ENCODE data around the gene ETV1. TPM values are rescaled to one million over a fixed set of nuclear protein-coding genes. Genes with fewer than 3 reads are reported as not detected.

ETV1 gene
- total RNA-seq, 4 donors from 2014 or later: 0.41 to 2.0 (median 0.83) TPM

GRCh38 chr7:13898957-13899670 lies 90.4 kb downstream of the ETV1 start:
- in situ Hi-C loops (cut with MboI; ENCODE audit: low sequenced_read_pairs in 4 of 4) (no loop called here), intact Hi-C loops (cut with DNase I; ENCODE audit: low total_unique reads) (no loop called here)
- H3K9me3 ChIP-seq: no peaks in the 10 kb centered on the region
- TF ChIP-seq CTCF (IDR thresholded peaks at IDR 0.05 in 4 of 5, conservative IDR thresholded peaks at IDR 0.05 in 1 of 5): no peak
- no peak overlapping the region for H3K4me3 ChIP-seq
- H3K27me3 ChIP-seq: no peaks in the 10 kb centered on the region
- DNase-seq: no peak
- H3K27ac ChIP-seq: no peak overlapping the region
- H3K36me3 ChIP-seq: no peaks in the 10 kb centered on the region
- no peak for ATAC-seq
- H3K4me1 ChIP-seq: no peaks in the 10 kb centered on the region

- no peak for TF ChIP-seq POLR2A (IDR thresholded peaks at IDR 0.05)
- no peak for TF ChIP-seq CTCF (IDR thresholded peaks at IDR 0.05 in 4 of 5, conservative IDR thresholded peaks at IDR 0.05 in 1 of 5)
- in situ Hi-C loops (cut with MboI; ENCODE audit: low sequenced_read_pairs in 4 of 4): no loop called here
Observed at GRCh38 chr7:13897819-13898218, 91.6 kb downstream of the ETV1 start.

GRCh38 chr7:13894954-13895353 lies 94.5 kb downstream of the ETV1 start:
- TF ChIP-seq POLR2A (IDR thresholded peaks at IDR 0.05) (no peak), CTCF (IDR thresholded peaks at IDR 0.05 in 4 of 5, conservative IDR thresholded peaks at IDR 0.05 in 1 of 5) (no peak)
- Histone ChIP-seq H3K27me3 (no peaks in the 10 kb centered on the region), H3K36me3 (no peaks in the 10 kb centered on the region), H3K27ac (no peak overlapping the region), H3K4me1 (no peaks in the 10 kb centered on the region), H3K9me3 (no peaks in the 10 kb centered on the region), H3K4me3 (no peak overlapping the region)
- DNase-seq (no peak), ATAC-seq (no peak)
- in situ Hi-C loops (cut with MboI; ENCODE audit: low sequenced_read_pairs in 4 of 4): no loop called here
- intact Hi-C loops (cut with DNase I; ENCODE audit: low total_unique reads): no loop called here

More at GRCh38 chr7:13897819-13898218, 91.6 kb downstream of the ETV1 start:
- H3K36me3 ChIP-seq: no peaks in the 10 kb centered on the region
- intact Hi-C loops (cut with DNase I; ENCODE audit: low total_unique reads): no loop called here
- H3K4me1 ChIP-seq: no peaks in the 10 kb centered on the region
- no peak overlapping the region for H3K4me3 ChIP-seq
- H3K27me3 ChIP-seq: no peaks in the 10 kb centered on the region
- DNase-seq (no peak), ATAC-seq (no peak)
- no peak overlapping the region for H3K27ac ChIP-seq
- H3K9me3 ChIP-seq: no peaks in the 10 kb centered on the region

- Histone ChIP-seq H3K4me1 (no peaks in the 10 kb centered on the region), H3K27me3 (no peaks in the 10 kb centered on the region), H3K27ac (no peak overlapping the region), H3K4me3 (no peak overlapping the region), H3K36me3 (no peaks in the 10 kb centered on the region), H3K9me3 (no peaks in the 10 kb centered on the region)
- TF ChIP-seq CTCF (IDR thresholded peaks at IDR 0.05 in 4 of 5, conservative IDR thresholded peaks at IDR 0.05 in 1 of 5) (no peak), POLR2A (IDR thresholded peaks at IDR 0.05) (no peak)
- intact Hi-C loops (cut with DNase I; ENCODE audit: low total_unique reads) (no loop called here), in situ Hi-C loops (cut with MboI; ENCODE audit: low sequenced_read_pairs in 4 of 4) (no loop called here)
- DNase-seq (no peak), ATAC-seq (no peak)
Observed at GRCh38 chr7:13894377-13894776, 95.1 kb downstream of the ETV1 start.

- H3K9me3 ChIP-seq: no peaks in the 10 kb centered on the region
- DNase-seq: no peak
- no peak for TF ChIP-seq POLR2A (IDR thresholded peaks at IDR 0.05)
- TF ChIP-seq CTCF (IDR thresholded peaks at IDR 0.05 in 4 of 5, conservative IDR thresholded peaks at IDR 0.05 in 1 of 5): no peak
- H3K27me3 ChIP-seq: no peaks in the 10 kb centered on the region
- intact Hi-C loops (cut with DNase I; ENCODE audit: low total_unique reads) (no loop called here), in situ Hi-C loops (cut with MboI; ENCODE audit: low sequenced_read_pairs in 4 of 4) (no loop called here)
- H3K4me3 ChIP-seq: no peak overlapping the region
- ATAC-seq: no peak
- H3K4me1 ChIP-seq: no peaks in the 10 kb centered on the region
- no peak overlapping the region for H3K27ac ChIP-seq
- no peaks in the 10 kb centered on the region for H3K36me3 ChIP-seq
Observed at GRCh38 chr7:13890793-13891192, 98.7 kb downstream of the ETV1 start.

Measured in gastrocnemius medialis (tissue), 4 donors.